SU-DHL-6 (cell line): ENCODE results near the gene LHFPL3.
"Not testable (repeated sequence)": the region's sequence is repeated elsewhere in the genome, so short reads cannot be mapped to it uniquely, and the experiment has no call there.

Experiments
- H2AFZ ChIP-seq: fragments of 200-600 bp; sonication (generic); 2 replicates; pipeline ENCODE4 v1.6.1; 2014; ENCODE audit warnings: low read depth, mild to moderate bottlenecking, moderate library complexity, mixed read lengths, antibody characterized with exemption, low read length; ENCODE audit not compliant: severe bottlenecking
- H3F3A ChIP-seq: fragments of 200-600 bp; shearing (Covaris generic); 2 replicates; pipeline ENCODE4 v1.6.0; 2016; ENCODE audit warnings: antibody characterized with exemption, mild to moderate bottlenecking; ENCODE audit not compliant: insufficient read depth
- H3K27ac ChIP-seq: fragments of 200-600 bp; sonication (generic); 2 replicates; pipeline ENCODE4 v1.5.1; 2016; ENCODE audit warnings: low read depth, mild to moderate bottlenecking, low read length, moderate library complexity, mixed read lengths
- H3K27me3 ChIP-seq: fragments of 200-600 bp; sonication (generic), shearing (Covaris generic); 2 replicates; pipeline ENCODE4 v1.6.0; 2014; ENCODE audit warnings: mild to moderate bottlenecking, low read length
- H3K36me3 ChIP-seq: fragments of 200-600 bp; sonication (generic); 2 replicates; pipeline ENCODE4 v1.6.1; 2014; ENCODE audit warnings: mild to moderate bottlenecking, low read length, mixed read lengths
- H3K4me2 ChIP-seq: fragments of 300-600, 200-600 bp; shearing (Covaris generic), sonication (generic); 2 replicates; pipeline ENCODE4 v1.6.0; 2014; ENCODE audit warnings: low read length, low read depth, mild to moderate bottlenecking; ENCODE audit not compliant: poor library complexity, severe bottlenecking
- H3K4me3 ChIP-seq: fragments of 200-600 bp; sonication (generic); 2 replicates; pipeline ENCODE4 v1.5.1; 2014; ENCODE audit warnings: antibody characterized with exemption, low read length, mild to moderate bottlenecking, mixed read lengths; ENCODE audit not compliant: insufficient read depth, poor library complexity, severe bottlenecking
- H3K79me2 ChIP-seq: fragments of 200-600 bp; sonication (generic); 2 replicates; pipeline ENCODE4 v1.6.1; 2014; ENCODE audit warnings: mild to moderate bottlenecking, low read length, moderate library complexity; ENCODE audit not compliant: insufficient read depth
- H3K9ac ChIP-seq: fragments of 200-600 bp; sonication (generic); 2 replicates; pipeline ENCODE4 v1.7.0; 2014; ENCODE audit warnings: mild to moderate bottlenecking, low read length
- H3K9me2 ChIP-seq: fragments of 200-600 bp; sonication (generic); replicated peaks from 2 replicates; pipeline ENCODE4 v1.6.1; 2014; ENCODE audit warnings: low read length; ENCODE audit not compliant: insufficient read depth
- H3K9me3 ChIP-seq: fragments of 200-600 bp; sonication (generic); 2 replicates; pipeline ENCODE4 v1.6.1; 2014; ENCODE audit warnings: low read length, mixed read lengths; ENCODE audit not compliant: insufficient read depth
- H4K20me1 ChIP-seq: fragments of 200-600 bp; sonication (generic); 2 replicates; pipeline ENCODE4 v1.6.1; 2014; ENCODE audit warnings: low read depth, mild to moderate bottlenecking, antibody characterized with exemption, low read length, moderate library complexity, mixed read lengths
- EZH2phosphoT487 ChIP-seq: fragments of 200-600 bp; sonication (generic), shearing (Covaris generic); conservative IDR thresholded peaks from 2 replicates; pipeline ENCODE4 v1.6.1; 2018; ENCODE audit warnings: mild to moderate bottlenecking, antibody characterized with exemption, low read length, moderate library complexity, mixed read lengths
- TF ChIP-seq, protein P1 (sequence below): fragments of 200-600 bp; sonication (generic); IDR thresholded peaks from one replicate; pipeline ENCODE4 v1.5.1; 2017; ENCODE audit warnings: antibody characterized with exemption, mild to moderate bottlenecking, low read length, moderate library complexity; ENCODE audit not compliant: insufficient read depth, poor library complexity, severe bottlenecking

LHFPL3 gene

DNA sequence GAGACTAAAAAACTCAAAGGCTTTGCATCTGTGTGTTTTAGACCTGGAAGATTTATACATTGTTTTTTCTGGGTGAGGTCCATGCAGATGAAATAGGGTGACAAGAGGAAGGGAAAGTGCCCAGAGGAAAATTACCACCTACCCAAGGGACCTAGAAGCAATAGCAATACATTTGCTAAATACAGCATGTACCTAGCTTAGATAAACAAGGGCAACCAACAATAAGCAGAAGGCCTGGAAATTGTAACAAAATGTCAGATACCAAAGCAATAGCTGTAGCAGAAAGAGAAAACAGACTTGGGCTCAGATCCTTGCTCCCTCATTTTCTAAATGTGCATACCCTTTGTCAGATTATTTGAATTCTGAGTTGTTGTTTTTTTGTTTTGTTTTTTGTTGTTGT is 367.2 kb downstream of the LHFPL3 start:
- Histone ChIP-seq H3K9ac (no peak overlapping the region), H3K36me3 (no peaks in the 10 kb centered on the region), H3K4me3 (no peak overlapping the region), H4K20me1 (no peaks in the 10 kb centered on the region), H3K27me3 (no peaks in the 10 kb centered on the region), H3K4me2 (no peak overlapping the region), H3K9me3 (no peaks in the 10 kb centered on the region; the same call in 1 of the 2 replicates), H3F3A (no peaks in the 10 kb centered on the region), H2AFZ (no peak overlapping the region), H3K79me2 (no peaks in the 10 kb centered on the region), H3K9me2 (no peaks in the 10 kb centered on the region), H3K27ac (no peak overlapping the region)
- no peak for TF ChIP-seq EZH2phosphoT487
- TF ChIP-seq, protein P1, sequence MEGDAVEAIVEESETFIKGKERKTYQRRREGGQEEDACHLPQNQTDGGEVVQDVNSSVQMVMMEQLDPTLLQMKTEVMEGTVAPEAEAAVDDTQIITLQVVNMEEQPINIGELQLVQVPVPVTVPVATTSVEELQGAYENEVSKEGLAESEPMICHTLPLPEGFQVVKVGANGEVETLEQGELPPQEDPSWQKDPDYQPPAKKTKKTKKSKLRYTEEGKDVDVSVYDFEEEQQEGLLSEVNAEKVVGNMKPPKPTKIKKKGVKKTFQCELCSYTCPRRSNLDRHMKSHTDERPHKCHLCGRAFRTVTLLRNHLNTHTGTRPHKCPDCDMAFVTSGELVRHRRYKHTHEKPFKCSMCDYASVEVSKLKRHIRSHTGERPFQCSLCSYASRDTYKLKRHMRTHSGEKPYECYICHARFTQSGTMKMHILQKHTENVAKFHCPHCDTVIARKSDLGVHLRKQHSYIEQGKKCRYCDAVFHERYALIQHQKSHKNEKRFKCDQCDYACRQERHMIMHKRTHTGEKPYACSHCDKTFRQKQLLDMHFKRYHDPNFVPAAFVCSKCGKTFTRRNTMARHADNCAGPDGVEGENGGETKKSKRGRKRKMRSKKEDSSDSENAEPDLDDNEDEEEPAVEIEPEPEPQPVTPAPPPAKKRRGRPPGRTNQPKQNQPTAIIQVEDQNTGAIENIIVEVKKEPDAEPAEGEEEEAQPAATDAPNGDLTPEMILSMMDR: no peak

DNA sequence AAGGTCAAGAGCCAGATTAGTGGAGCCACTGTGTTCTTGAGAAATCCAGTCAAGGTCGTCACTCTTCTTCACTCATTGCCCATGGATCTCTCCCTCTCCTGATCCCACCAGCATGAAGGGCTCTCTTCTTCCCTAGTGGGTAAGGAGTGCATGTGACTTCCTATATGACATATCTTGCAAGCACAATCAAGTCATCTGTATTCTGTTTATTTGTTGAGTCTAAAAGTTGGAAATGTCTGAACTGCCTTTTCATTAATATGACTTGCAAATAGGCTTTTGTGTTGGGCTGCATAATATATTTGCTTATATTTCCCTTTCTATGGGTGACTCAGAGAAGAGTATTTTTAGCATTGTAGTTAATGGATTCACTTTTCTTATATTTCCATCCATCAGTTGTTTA is 371.9 kb downstream of the LHFPL3 start:
- Histone ChIP-seq H3K27me3 (no peaks in the 10 kb centered on the region), H3K9me2 (no peaks in the 10 kb centered on the region), H3K4me2 (no peak overlapping the region)

DNA sequence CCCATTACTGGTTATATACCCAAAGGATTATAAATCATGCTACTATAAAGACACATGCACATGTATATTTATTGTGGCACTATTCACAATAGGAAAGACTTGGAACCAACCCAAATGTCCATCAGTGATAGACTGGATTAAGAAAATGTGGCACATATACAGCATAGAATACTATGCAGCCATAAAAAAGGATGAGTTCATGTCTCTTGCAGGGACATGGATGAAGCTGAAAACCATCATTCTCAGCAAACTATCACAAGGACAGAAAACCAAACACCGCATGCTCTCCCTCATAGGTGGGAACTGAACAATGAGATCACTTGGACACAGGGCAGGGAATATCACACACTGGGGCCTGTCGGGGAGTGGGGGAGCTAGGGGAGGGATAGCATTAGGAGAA is 392.6 kb downstream of the LHFPL3 start:
- H3F3A ChIP-seq, H4K20me1 ChIP-seq, H3K36me3 ChIP-seq, H3K27ac ChIP-seq, H3K27me3 ChIP-seq, H3K4me2 ChIP-seq, H3K9me2 ChIP-seq, H3K79me2 ChIP-seq, H2AFZ ChIP-seq, H3K9ac ChIP-seq, H3K9me3 ChIP-seq, H3K4me3 ChIP-seq: not testable (repeated sequence)

More for the DNA sequence above, 371.9 kb downstream of the LHFPL3 start:
- Histone ChIP-seq H3K79me2 (no peaks in the 10 kb centered on the region), H3K9me3 (no peaks in the 10 kb centered on the region), H2AFZ (no peak overlapping the region), H3K27ac (no peak overlapping the region), H4K20me1 (no peaks in the 10 kb centered on the region), H3K9ac (no peak overlapping the region), H3K4me3 (no peak overlapping the region), H3K36me3 (no peaks in the 10 kb centered on the region), H3F3A (no peaks in the 10 kb centered on the region)
- TF ChIP-seq, protein P1: no peak
- TF ChIP-seq EZH2phosphoT487: no peak

DNA sequence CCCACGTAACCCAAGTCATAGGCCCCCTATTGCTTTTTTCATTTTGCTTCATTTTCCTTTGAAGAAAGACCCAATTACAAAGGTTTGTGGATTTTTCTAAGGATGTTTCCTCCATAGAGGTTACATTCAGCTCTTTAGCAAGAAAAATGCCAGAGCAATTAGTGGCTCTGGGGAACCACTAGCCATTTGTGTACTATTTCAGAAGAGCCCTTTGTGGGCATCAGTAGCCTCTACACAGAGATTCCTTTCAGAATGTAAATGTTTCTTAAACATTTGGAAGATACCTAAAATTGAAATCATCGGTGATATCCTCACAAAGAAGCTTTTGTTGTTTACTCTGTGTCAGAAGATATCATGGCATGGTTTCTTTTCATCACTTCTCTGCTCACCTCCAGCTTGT is 394.6 kb downstream of the LHFPL3 start:
- H4K20me1 ChIP-seq: no peaks in the 10 kb centered on the region
- no peak overlapping the region for H2AFZ ChIP-seq
- no peaks in the 10 kb centered on the region for H3K9me2 ChIP-seq
- no peaks in the 10 kb centered on the region for H3K36me3 ChIP-seq
- H3K79me2 ChIP-seq: no peaks in the 10 kb centered on the region
- no peak overlapping the region for H3K4me2 ChIP-seq
- H3K9me3 ChIP-seq: no peaks in the 10 kb centered on the region
- H3K27ac ChIP-seq: no peak overlapping the region
- no peaks in the 10 kb centered on the region for H3K27me3 ChIP-seq
- H3K9ac ChIP-seq: no peak overlapping the region
- H3F3A ChIP-seq: no peaks in the 10 kb centered on the region
- H3K4me3 ChIP-seq: no peak overlapping the region
- TF ChIP-seq EZH2phosphoT487: no peak
- TF ChIP-seq, protein P1: no peak
